Amniotic epithelial cell (primary cell): ENCODE results near the gene NKD2.
A peak's percentile ranks its signal among the peaks of the same experiment; 100 is the strongest.

Experiments used
- DNase-seq: peaks from one replicate; pipeline ENCODE4 v3.0.0-alpha.2; 2010; ENCODE audit warnings: low read depth

The NKD2 gene

DNA sequence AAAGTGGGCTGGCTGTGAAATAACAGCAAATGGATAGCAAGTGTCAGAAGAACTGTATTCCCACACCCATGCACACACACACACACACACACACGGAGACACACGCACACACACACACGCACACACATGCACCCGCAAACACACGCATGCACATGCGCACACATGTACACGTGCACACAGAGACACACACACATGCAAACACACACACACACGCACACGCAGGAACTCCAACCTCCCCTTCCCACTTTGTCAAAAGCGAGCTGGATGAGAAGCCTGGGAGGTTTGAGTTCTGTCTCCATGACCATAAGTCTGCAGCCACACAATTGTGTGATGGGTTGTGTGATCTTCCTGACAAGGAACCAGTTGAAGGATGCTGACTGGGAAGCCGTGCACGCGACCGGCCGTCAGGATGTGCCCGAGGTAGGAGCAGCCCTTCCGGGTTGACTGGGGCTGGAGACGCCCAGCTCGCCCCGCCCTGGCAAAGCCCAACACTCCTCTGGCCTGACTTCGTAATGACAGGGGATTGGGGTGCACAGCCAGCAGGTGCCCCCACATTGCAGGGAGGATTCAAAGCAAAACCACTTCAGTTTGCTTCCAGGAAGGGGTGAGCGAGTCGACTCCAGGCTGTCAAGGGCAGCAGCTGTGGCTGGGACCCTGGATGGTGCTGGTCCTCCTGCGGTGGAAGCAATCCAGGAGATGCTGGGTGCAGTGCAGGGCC lies 29.3 kb upstream of the NKD2 start:
- no peak for DNase-seq

DNA sequence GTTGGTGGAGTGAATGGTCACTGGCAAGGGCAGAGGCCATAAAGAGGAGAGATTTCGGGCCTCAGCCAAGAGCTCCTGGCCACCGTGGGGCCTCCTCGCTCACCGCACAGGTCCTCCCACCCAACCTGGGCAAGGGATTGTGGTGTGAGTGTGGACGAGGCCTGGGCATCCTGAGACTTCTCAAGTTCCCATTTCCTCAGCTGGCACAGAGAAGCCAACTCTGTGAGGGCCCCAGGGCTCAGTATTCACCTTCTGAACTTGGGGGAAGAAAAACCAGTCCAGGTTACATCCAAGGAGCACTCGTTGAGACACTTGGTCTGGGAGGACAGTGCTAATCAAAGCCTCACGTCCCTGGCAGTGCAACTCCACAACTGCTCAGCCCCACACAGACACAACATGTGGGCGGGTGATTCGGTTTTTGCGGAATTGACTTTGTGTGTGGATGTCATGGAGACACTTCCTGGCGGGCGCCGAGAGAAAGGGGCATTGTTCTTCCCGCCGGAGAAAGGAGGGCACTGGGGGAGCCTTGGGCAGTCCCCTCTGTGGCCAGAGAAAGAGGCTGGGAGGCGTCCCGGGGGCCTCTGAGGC lies 28.5 kb upstream of the NKD2 start:
- no peak for DNase-seq

DNA sequence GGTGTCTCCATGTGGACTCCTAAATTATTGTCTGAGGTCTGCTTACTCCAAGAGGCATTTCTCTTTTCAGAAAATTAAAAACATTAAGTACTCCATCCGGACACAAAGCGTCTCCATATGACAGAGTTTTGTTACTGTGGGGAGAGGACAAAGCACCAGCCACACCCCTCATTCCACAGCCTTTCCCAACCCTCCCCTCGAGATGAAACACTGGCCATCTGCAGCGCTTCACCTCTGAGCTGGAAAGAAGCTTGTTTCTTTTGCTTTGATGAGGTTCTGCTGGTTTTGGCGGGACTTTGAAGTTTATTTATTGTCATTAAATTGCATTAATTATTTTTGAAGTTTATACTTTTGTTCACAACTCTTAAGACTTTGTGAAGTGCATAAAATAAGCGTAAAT lies 27.6 kb upstream of the NKD2 start:
- DNase-seq, result no peak

DNA sequence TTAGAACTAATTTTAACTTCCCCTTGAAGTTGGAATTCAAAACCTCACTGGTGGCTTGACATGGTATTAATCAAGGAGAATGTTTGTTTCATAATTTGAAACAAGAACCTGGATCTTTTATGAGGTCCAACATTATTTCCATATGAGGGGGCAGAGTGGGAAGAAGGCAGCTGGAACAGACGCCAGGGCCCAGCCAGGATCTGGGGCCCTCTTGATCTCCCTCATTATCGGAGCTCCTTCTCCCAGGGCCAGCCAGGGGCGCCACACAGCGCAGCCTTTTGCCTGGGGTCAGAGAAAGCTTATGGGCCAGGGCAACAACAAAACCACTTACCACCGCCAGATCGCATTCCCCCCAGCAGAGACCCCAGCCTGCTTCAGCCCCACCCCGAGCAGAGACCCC lies 27.1 kb upstream of the NKD2 start:
- DNase-seq, result no peak

DNA sequence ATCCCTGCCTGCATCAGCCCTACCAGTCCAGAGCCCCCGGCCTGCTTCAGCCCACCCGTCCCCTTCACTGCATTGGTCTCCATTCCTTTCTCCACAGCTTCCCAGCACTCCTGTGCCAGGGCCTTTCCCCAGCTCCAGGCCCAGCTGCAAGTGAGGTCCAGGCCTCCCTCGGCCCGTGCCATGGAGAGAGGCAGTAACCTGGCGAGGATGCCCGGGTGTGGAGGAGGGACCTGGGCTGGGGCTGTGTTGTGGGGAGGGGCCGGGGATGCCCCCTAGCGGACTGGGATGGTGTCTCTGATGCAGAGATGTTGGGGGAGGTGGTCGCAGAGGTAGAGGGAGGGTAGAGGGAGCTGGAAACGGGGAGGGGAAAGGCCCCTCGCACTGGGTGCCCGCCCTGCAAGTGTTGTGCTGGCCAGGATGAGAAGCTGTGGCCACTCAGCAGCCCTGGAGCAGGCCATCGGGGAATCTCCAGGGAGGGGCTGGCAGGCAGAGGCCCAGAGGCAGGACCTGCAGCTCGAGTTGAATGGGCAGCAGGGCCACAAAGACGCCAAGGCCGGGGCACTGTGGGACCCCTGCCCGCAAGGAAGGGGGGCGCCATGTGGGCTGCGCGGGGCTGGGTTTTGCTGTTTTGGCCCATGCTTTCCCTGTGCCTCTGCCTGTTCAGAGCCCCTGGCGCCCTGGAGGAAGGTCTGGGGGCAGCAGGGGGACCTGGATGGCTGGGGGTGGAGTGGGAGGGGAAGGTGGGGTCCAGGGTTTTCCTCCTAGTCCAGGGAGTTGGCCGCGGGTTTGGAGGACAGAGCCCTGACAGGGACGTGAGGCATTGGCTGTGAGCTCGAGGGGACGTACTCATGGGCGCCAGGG lies 26.0 kb upstream of the NKD2 start:
- no peak for DNase-seq

DNA sequence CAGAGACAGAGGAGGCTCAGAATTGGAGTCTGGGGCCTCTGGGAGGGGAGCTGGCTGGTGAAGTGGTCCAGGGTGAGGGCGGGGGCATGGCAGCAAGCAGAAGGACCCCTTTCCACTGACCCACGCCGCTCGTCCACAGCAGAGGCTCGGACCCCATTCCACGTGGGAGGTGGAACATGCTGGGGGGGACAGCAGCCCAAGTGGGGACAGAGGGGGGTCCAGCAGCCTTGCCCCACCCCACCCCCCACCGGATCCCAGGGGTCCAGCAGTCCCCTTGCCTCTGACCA lies 25.4 kb upstream of the NKD2 start:
- DNase-seq, result no peak

DNA sequence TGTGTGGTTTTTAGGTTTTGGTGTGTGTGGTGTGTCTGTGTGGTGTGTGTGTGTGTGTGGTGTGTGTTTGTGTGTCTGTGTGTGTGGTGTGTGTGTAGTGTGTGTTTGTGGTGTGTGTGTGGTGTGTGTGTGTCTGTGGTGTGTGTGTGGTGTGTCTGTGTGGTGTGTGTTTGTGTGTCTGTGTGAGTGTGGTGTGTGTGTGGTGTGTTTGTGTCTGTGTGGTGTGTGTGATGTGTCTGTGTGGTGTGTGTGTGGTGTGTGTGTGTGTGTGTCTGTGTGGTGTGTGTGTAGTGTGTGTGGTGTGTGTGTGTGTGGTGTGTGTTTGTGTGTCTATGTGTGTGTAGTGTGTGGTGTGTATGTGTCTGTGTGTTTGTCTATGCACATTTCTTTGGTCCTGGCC lies 25.0 kb upstream of the NKD2 start:
- DNase-seq, result no peak

DNA sequence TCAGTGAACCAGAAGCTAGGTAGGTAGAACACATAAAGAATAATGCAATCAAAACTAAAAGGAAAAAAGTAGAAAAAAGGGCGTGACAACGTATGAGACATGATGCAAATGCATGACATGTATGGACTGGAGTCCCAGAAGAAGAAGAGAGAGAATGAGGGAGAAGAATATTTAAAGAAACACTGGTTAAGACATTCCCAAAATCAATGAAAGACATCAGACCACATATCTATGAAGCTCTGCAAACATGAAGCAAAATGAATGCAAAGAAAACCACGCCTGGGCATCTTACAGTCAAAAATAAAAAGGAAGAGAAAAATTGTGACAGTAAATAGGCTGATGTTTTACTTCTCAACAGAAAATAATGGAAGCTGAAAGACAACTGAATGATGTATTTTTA lies 23.8 kb upstream of the NKD2 start:
- no peak for DNase-seq

DNA sequence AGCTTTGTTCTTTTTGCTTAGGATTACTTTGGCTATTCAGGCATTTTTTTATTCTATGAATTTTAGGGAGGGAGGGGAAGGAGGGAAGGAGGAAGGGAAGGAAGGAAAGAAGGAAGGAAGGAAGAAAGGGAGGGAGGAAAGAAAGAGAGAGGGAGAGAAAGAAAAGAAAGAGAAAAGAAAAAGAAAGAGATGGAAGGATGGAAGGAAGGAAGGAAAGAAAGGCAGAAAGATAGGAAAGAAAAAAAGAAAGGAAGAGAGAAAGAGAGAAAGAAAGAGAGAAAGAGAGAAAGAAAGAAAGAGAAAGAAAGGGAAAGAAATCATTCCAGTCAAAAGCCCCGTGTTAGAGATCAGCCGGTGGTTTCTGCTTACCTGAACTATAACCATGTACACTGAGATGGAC lies 20.8 kb upstream of the NKD2 start:
- no peak for DNase-seq

DNA sequence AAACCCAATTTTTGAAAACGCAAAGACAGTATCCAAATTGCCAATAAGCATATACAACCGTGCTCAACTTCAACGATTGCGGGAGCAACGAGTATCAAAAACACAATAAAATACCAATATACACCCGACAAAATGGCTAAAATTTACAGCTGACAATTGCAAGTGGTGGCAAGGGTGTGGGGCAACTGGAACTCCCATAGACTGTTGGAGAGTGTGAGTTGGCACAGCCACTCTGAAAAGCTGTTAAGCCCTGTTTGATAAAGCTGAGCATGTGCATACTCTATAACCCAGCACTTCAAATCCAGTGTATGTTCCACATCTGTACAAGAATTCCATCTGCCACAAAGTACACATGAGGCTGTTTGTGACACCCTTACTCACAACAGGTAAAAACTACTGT lies 20.3 kb upstream of the NKD2 start:
- DNase-seq, result no peak

DNA sequence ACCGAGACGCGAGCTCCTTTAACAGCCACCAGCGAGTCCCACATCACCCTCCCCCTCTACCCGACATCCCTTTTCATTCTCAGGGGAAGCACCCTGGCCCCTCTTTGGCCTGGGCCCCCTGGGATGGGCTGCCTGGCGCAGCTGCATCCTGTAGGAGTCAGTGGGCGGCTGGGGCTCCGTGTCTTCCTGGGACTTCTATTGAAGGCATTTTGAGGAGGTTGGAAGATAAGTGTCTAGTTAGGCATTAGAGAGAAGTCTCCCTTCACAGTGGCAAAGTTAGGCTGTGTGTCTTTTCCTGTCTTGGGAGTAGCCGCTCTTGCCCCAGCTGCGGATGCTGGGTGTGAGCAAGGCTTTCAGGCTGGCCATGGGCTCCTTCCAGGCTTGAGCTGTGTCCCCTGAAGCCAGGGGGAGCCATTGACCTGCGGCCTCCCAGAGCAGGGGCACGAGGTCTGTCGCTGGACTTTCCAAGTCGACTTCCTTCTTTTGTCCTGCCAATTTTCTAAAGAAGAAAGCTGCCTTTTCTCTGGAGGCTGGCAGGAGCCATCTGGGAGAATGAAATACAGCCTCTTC lies 18.6 kb upstream of the NKD2 start:
- no peak for DNase-seq

DNA sequence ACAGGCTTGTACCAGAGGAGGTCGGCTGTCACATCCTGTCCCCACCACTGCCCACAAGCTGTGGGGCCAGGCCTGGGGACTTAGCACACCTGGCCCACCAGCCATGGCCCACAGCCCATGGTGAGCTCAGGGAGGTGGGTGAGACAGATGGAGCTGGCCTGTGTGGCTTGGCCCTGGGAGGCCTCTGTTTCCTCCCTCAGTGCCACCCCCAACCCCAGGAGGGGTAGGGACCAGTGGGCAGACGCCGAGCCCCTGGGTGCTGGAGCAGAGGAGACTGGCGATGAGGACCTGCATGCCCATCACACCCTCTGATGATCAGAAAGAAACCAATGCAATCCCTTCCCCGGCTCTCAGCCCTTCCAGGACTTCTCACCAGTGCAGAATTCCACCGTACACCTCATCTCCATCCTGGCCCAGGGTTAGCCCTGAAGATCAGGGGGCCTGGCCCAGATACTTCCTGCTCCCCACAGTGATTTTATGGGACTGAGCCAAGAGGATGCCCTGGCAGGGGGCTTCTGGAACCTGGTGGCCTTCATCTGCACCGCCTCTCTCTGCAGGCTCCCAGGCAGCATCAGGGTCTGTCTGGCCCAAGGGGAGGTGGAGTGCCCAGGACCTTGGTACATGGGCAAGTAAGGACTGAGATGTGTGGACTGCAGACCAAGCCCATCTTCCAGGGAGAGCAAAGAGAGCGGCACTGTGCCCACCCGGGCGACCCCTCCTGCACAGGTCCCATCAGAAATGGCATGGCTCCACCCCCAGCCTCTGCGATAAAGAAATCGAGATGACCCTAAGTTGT lies 16.9 kb upstream of the NKD2 start:
- no peak for DNase-seq

DNA sequence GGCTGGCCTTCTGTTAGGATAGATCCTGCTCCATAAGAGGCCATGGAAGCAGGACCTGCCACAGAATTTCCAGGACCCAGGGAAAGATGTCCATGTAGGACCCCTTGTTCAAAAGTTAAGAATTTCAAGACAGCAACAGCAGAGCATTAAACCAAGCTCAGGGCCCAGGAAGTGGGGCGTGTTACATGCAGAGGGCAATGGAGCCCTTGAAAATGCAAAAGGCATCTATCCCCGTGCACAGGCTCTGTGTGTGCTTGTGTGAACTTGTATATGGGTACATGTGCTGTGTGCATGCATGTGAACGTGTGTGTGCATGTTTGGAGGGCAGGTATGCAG lies 14.4 kb upstream of the NKD2 start:
- no peak for DNase-seq

DNA sequence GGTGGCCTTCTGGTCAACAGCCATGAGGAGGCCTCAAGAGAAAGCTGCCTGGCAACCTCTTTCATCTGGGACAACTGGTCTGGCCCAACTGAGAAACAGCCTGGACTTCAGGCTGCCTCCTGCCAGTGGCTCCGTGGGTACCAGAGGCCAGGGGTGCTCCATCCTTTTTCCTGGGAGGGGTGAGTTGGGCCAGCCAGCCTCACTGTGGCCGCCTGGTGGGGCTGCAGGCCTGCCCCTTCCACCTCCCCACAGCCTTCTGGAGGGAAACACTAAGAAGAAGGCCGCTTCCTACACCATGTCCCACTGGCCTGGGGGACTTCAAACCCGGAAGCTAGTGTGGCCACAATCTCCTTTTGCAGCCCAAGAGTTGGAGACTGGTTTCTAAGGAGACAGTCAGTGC lies 13.8 kb upstream of the NKD2 start:
- no peak for DNase-seq

DNA sequence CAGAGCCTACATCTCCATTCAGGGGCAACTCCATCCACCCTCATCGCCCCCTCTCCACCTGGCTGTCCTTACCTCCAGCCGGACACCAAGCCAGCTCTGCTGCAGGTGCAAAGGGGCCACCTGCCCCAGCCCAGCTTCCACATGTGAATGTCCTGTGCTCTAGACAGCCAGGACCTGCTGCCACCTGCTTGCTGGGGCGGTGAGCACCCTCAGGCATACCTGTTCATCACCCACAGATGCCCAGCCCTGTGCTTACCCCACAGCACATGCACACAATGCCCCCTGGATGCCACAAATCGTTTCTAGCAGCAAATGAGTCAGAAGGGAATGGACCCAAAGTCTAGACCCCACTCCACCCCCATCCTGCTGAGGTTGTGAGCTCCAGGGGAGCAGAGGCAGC lies 13.3 kb upstream of the NKD2 start:
- DNase-seq, result no peak

DNA sequence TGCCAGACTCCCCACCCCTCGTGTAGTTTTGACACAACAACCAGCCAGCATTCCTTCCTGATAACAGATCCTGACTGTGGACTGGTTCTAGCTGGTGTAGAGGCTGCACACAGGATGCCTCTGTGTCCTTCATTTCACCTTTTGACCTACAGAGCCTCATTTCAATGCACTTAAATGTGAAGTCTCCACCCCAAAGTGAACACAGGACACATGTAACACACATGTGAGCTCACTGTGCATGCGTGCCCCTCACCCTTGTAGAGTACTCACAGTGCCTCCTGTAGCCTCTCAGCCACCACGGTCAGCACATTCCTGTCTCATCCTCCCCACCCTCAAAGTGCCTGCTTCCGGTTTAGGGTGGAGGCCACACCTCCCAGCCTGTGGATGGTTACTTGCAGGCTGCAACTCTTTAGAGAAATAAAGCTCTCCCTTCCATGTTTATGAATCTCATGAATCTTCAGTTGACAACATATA lies 11.6 kb upstream of the NKD2 start:
- DNase-seq, result peak; percentile 43

DNA sequence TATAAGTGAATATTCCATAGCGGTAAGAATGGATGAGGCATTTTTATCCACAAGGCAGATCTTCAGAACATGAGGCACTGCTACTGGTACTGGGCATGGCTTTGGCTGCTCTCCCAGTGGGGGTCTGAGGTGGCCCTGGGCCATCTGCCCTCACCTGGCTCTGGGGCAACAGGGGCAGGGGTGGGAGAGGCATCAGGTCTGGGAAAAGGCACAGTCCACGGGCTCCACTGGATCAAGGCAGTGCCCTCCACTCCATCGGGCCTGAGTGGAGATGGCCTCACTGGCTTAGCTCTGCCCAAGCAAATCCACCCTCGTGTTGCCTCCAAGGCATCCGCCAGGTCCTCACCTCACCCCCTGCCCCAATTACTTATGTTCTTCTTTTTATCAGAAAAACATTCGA lies 10.9 kb upstream of the NKD2 start:
- DNase-seq, result no peak

DNA sequence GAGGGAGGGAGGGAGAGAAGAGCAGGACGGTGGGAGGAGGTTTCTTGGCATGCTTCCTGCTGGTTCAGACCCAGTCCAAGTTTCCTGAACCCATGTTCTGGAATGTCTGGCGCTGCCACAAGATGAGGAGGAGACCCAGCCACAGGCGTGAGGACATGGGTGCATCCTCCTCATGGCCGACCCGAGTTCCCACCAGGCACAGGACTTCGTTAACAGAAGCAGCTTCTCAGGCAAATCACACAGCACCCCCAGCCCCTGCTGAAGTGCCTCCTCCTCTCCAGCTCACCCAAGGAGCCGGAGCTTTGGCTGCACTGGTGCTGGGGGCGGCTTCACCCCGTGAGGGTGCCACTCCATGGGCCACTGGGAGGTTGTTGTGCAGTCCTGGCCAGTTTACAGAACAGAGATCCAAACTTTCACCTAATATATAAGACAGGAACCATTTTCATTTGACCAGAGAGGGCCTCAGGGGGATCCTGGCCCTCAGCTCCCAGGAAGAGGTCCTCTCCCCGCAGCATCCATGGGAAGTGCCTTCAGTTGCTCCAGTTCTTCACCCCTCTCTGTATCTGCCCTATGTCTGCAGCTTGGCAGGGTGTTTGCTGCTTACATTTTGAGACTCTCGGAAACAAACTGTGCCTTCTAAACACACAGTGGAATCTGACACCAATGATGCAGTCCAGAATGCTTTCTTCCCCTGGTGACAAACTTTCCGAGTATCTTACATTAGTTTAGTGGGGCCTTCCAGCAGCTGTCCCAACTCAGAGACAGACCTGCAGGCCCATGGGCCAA lies 10.2 kb upstream of the NKD2 start:
- no peak for DNase-seq

DNA sequence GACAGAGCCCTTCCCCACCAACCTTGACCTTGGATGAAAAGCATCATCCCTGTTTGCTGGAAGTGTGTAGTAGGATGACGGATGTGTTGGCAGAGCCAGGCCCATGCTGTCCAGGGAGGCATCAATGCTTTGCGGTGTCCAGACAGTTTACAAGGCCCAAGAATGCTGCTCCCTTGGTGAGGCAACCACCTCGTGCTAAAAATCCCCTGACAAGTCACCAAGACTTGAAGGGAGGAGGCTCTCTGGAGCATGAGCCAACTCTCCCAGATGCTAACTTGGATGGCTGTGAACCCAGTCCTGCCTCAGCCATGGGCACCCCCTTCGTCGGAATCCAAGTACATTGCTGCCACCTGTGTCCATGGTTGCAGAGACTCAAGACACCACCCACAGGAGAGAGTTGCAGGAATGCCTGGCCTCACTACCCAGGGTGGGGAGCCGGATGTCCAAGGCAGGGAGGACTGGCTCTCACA lies 9.5 kb upstream of the NKD2 start:
- peak; percentile 67 for DNase-seq

DNA sequence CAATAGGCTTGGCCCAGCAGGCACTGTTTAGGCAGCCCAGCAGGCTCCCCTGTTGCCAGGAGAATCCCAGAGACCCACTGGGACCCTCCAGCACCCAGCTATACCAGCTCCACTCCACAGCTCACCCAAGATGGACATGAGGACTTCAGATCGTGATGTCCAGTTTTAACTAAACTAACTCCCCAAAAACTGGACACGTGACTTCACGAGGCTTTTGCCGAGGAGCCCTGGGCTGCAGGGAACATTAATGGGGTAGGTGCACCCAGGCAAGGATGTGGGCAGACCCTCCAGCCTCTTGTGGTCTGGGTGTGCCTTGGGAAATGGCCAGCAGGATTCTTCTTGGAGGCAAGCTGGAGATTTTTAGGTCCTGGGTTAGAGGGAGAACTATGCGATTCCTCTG lies 8.9 kb upstream of the NKD2 start:
- no peak for DNase-seq

DNA sequence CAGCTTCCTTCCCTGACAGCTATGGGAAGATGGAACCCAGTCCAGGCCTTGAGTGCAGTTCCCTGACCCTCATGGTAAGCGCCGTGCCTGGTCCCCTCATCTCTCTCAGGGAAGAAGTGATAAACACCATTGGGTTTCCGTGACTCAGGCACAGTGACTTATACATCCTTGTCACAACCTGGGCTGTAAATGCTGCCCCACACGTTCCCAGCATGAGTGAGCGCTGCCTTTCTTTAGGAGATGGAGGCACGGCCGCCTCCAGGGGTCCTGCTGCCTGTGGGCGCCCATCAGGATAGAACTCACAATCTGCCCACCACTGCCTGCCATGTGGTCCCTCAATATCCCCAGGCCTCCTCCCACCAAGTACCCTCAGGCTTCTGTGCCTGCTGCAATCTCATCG lies 8.3 kb upstream of the NKD2 start:
- no peak for DNase-seq
